Activated CD8-positive, alpha-beta T cell treated with anti-CD3 and anti-CD28 coated beads for 36 hours (primary cell): ENCODE data around the gene RAB13. TPM values are rescaled to one million over a fixed set of nuclear protein-coding genes. Genes with fewer than 3 reads are reported as not detected.

Experiments used
- ATAC-seq: fragments of 200-7000 bp; cut with Tn5 transposase; one replicate; pipeline ENCODE4 v1.10.0; 2021; ENCODE audit warnings: mild to moderate bottlenecking, moderate library complexity
- CTCF ChIA-PET: fragments of 350-600 bp; sonication (Branson Sonifier 250); formaldehyde crosslinking; loops from one replicate; lab custom pipeline; 2021; ENCODE audit warnings: antibody characterized with exemption; lab: Charles Lee
- POLR2A ChIA-PET: fragments of 350-600 bp; sonication (Branson Sonifier 250); formaldehyde crosslinking; loops from one replicate; lab custom pipeline; 2021; ENCODE audit warnings: antibody characterized with exemption; lab: Charles Lee
- DNase-seq: peaks from one replicate; pipeline ENCODE4 v3.0.0-alpha.2; 2020
- H3K27ac Mint-ChIP-seq: one replicate; pipeline ENCODE4 v1.8.0; 2021; ENCODE audit warnings: mild to moderate bottlenecking, mixed read lengths
- H3K27me3 Mint-ChIP-seq: one replicate; pipeline ENCODE4 v1.8.0; 2021; ENCODE audit warnings: mixed read lengths
- H3K36me3 Mint-ChIP-seq: one replicate; pipeline ENCODE4 v1.8.0; 2021; ENCODE audit warnings: low read depth, mixed read lengths
- H3K4me1 Mint-ChIP-seq: one replicate; pipeline ENCODE4 v1.8.0; 2021; ENCODE audit warnings: low read depth, mixed read lengths
- H3K4me3 Mint-ChIP-seq: one replicate; pipeline ENCODE4 v1.8.0; 2021; ENCODE audit warnings: mild to moderate bottlenecking, moderate library complexity, mixed read lengths
- H3K9me3 Mint-ChIP-seq: one replicate; pipeline ENCODE4 v1.8.0; 2021; ENCODE audit warnings: mixed read lengths
- CTCF ChIP-seq: fragments of 200-600 bp; IDR thresholded peaks from one replicate; pipeline ENCODE4 v1.8.0; 2022; ENCODE audit warnings: antibody characterized with exemption, mild to moderate bottlenecking
- intact Hi-C: fragments of 100-400 bp; cut with micrococcal nuclease; formaldehyde crosslinking; loops from one replicate; pipeline ENCODE4 v1.10.0; 2022
- total RNA-seq, 2 experiments: library from RNA; stranded (reverse); gene quantifications; one replicate each; pipeline ENCODE4 v1.2.3, GENCODE V29; 2021

Gene RAB13
- total RNA-seq, 2 experiments from 2014 or later, result 41.7 to 45.6 TPM

- ChIA-PET POLR2A (interaction anchor here (1.0 to 13.9 kb wide), 12 partner anchors 11 to 250 kb away, joined by 3 to 237 read pairs (median 6); partner anchors contain the start of genes CREB3L4, CRTC2, DENND4B and GATAD2B), CTCF (interaction anchor here (0.7 to 7.1 kb wide), 7 partner anchors 7 to 294 kb away, joined by 3 to 73 read pairs (median 7); partner anchors contain the start of genes CREB3L4, DENND4B, GATAD2B and HAX1)
- Mint-ChIP-seq H3K36me3 (peaks cover 48% of the 10 kb centered on the region), H3K27me3 (no peaks in the 10 kb centered on the region), H3K4me1 (peaks cover 25% of the 10 kb centered on the region), H3K4me3 (peak overlapping the region; percentile 99), H3K27ac (peak overlapping the region; percentile 95), H3K9me3 (no peaks in the 10 kb centered on the region)
- DNase-seq (no peak), ATAC-seq (no peak)
- no peak for TF ChIP-seq CTCF
- intact Hi-C loops, result no loop called here
These were observed 7.7 kb downstream of the RAB13 start for GRCh38 chr1:153978274-153978909.

- Mint-ChIP-seq H3K27ac (peak within 1 kb of the TSS; percentile 98), H3K27me3 (no peaks in the 10 kb centered on the region), H3K4me1 (peaks cover 28% of the 10 kb centered on the region), H3K4me3 (peak within 1 kb of the TSS; percentile 99), H3K9me3 (no peaks in the 10 kb centered on the region), H3K36me3 (peaks cover 52% of the 10 kb centered on the region)
- POLR2A ChIA-PET, result interaction anchor here (0.6 to 13.9 kb wide), 15 partner anchors 12 to 251 kb away, joined by 3 to 237 read pairs (median 4); partner anchors contain the start of genes CREB3L4, CRTC2, DENND4B and GATAD2B
- peak; percentile 94 for DNase-seq
- intact Hi-C loops, result no loop called here
- peak; percentile 96 for ATAC-seq
- no peak for TF ChIP-seq CTCF
- CTCF ChIA-PET, result interaction anchor here (0.7 to 7.1 kb wide), 11 partner anchors 8 to 295 kb away, joined by 3 to 73 read pairs (median 3); partner anchors contain the start of genes CREB3L4, DENND4B, GATAD2B and HAX1
These were observed 8.6 kb downstream of the RAB13 start, which contains the start of gene JTB for GRCh38 chr1:153977250-153978240. Gene JTB (minus strand): TSS chr1:153977674. CDS start chr1:153977252, 422 bp downstream.

- Mint-ChIP-seq H3K4me1 (peaks cover 34% of the 10 kb centered on the region), H3K9me3 (no peaks in the 10 kb centered on the region), H3K27ac (peak overlapping the region; percentile 98), H3K4me3 (peak overlapping the region; percentile 99), H3K27me3 (no peaks in the 10 kb centered on the region), H3K36me3 (peaks cover 53% of the 10 kb centered on the region)
- TF ChIP-seq CTCF, result no peak
- DNase-seq (no peak), ATAC-seq (peak; percentile 1)
- POLR2A ChIA-PET, result interaction anchor here (0.9 to 13.9 kb wide), 9 partner anchors 11 to 55 kb away, joined by 3 to 237 read pairs (median 14); partner anchors contain the start of genes CREB3L4, CRTC2, DENND4B and GATAD2B
- CTCF ChIA-PET, result interaction anchor here (0.7 to 7.1 kb wide), 7 partner anchors 9 to 180 kb away, joined by 3 to 73 read pairs (median 4); partner anchors contain the start of genes CREB3L4, RAB13, RPS27 and SLC39A1
- intact Hi-C loops, result no loop called here
These were observed 9.3 kb downstream of the RAB13 start for GRCh38 chr1:153976819-153977249.

- H3K4me1 Mint-ChIP-seq, result peaks cover 34% of the 10 kb centered on the region
- intact Hi-C loops, result no loop called here
- no peak overlapping the region for H3K4me3 Mint-ChIP-seq
- H3K36me3 Mint-ChIP-seq, result peaks cover 46% of the 10 kb centered on the region
- TF ChIP-seq CTCF, result no peak
- H3K27me3 Mint-ChIP-seq, result no peaks in the 10 kb centered on the region
- POLR2A ChIA-PET, result interaction anchor here (1.2 to 13.9 kb wide), 5 partner anchors 8 to 221 kb away, joined by 3 to 237 read pairs (median 41); partner anchors contain the start of genes CREB3L4, DENND4B, GATAD2B and RAB13
- ATAC-seq (no peak), DNase-seq (no peak)
- no peaks in the 10 kb centered on the region for H3K9me3 Mint-ChIP-seq
- CTCF ChIA-PET, result interaction anchor here (1.1 to 7.1 kb wide), 2 partner anchors 12 to 27 kb away, joined by 3 to 73 read pairs; partner anchors contain the start of genes DENND4B and RAB13
- H3K27ac Mint-ChIP-seq, result peak overlapping the region; percentile 16
These were observed 12.6 kb downstream of the RAB13 start for GRCh38 chr1:153973525-153973924.
